ENCODE data around the gene CORO6. TPM values are rescaled to one million over a fixed set of nuclear protein-coding genes. Genes with fewer than 3 reads are reported as not detected.

The CORO6 gene
- total RNA-seq, 1 donor: 5.6 TPM

DNA sequence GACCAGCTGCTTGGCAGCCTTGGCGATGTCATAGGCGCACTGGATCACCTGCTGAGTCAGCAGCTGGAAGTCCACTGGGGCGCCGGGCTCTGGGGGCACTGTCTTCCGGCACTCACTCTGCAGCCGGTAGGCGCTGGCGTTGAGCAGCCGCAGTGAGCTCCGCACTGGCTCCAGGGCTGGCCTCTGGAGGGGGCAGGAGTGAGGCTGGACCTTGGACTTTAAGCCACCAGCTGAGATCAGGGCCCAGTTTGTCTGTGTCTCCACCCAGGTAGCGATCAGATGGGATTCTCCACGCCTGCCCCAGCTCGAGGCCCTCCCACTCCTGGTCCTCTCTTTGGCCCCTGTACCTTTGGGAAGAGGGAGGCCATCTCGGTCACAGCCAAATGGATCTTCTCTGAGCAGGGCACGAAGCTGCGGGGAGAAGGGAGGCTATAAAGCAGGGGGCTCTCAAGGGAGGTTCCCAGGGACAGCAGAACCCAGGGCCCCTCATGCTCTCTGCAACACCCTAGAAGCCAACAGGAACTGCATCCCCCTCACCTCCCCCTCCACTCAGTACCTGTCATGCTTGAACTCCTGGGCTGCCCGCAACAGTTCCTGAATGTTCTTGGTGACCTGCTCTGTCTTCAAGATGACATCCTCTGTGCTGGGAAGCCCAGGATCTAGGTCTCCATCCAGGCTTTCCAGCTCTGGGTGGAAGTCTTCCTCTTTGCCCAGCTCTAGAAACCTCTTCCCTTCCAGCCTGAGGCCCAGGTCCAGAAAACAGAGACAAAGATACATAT is 47.8 kb downstream of the CORO6 start:
- TF ChIP-seq, protein P1, sequence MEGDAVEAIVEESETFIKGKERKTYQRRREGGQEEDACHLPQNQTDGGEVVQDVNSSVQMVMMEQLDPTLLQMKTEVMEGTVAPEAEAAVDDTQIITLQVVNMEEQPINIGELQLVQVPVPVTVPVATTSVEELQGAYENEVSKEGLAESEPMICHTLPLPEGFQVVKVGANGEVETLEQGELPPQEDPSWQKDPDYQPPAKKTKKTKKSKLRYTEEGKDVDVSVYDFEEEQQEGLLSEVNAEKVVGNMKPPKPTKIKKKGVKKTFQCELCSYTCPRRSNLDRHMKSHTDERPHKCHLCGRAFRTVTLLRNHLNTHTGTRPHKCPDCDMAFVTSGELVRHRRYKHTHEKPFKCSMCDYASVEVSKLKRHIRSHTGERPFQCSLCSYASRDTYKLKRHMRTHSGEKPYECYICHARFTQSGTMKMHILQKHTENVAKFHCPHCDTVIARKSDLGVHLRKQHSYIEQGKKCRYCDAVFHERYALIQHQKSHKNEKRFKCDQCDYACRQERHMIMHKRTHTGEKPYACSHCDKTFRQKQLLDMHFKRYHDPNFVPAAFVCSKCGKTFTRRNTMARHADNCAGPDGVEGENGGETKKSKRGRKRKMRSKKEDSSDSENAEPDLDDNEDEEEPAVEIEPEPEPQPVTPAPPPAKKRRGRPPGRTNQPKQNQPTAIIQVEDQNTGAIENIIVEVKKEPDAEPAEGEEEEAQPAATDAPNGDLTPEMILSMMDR (IDR thresholded peaks at IDR 0.05; ENCODE audit: insufficient read depth, low read depth, low read length): no peak
- H3K4me3 ChIP-seq (ENCODE audit: low read depth, low read length): no peak overlapping the region
- no peak for DNase-seq (ENCODE audit: low read depth)

DNA sequence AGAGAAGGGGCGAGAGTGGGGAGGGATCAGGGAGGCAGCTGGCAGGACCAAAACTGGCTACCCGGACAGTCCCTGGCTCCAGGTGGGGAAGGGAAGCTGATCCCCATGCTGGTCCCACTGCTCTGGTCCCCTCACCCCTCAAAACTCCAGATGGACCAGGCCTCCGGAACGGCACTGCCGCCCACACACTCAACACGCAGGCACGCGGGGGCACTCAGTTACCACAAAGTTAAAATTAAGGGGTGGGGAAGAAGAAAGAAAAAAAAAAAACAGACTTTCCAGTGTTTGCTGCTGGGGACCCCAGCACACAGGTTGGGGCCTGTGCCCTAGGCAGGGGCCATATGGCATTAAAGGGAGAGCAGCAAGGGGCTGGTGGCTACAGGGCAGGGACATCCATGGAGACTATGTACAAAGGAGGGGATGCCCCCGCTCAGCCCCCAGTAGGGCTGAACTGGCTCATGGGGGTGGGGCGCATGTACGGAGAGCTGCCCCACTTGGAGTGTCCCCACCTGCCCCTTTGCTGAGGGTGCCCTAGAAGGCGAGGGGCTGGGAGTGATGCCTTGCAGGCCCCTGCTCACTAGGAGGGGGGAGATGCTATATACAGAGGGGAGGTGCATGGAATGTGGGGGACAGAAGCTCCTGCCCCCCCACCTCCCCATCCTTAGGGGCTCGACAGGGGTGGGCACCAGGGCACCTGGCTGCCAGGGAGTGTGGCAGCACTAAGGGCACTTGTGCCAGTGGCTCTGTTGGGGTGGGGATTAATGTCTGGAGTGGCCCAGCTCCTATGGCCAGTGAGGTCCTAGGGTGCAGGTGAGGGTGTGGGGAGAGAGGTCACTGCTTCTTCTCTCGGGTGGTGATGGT is 48.6 kb downstream of the CORO6 start:
- TF ChIP-seq, protein P1 (IDR thresholded peaks at IDR 0.05; ENCODE audit: insufficient read depth, low read depth, low read length): no peak
- no peak for DNase-seq (ENCODE audit: low read depth)
- no peak overlapping the region for H3K4me3 ChIP-seq (ENCODE audit: low read depth, low read length)

DNA sequence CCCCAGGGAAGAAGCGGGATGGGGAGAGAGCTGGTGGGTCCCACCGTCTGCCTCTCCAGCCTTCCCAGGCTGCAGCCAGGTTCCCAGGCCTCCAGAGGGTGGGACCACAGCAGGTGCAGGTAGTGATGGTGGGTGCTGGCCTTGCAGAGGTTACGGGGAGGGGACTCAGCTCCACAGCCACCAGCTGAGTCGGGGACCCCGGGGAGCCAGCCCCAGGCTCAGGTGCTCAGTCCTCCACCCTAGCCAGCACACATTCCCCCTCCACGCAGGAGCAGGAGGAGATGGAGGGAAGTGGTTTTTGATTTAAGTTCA is 49.2 kb downstream of the CORO6 start:
- TF ChIP-seq, protein P1 (IDR thresholded peaks at IDR 0.05; ENCODE audit: insufficient read depth, low read depth, low read length): no peak
- DNase-seq (ENCODE audit: low read depth): no peak
- no peak overlapping the region for H3K4me3 ChIP-seq (ENCODE audit: low read depth, low read length)

DNA sequence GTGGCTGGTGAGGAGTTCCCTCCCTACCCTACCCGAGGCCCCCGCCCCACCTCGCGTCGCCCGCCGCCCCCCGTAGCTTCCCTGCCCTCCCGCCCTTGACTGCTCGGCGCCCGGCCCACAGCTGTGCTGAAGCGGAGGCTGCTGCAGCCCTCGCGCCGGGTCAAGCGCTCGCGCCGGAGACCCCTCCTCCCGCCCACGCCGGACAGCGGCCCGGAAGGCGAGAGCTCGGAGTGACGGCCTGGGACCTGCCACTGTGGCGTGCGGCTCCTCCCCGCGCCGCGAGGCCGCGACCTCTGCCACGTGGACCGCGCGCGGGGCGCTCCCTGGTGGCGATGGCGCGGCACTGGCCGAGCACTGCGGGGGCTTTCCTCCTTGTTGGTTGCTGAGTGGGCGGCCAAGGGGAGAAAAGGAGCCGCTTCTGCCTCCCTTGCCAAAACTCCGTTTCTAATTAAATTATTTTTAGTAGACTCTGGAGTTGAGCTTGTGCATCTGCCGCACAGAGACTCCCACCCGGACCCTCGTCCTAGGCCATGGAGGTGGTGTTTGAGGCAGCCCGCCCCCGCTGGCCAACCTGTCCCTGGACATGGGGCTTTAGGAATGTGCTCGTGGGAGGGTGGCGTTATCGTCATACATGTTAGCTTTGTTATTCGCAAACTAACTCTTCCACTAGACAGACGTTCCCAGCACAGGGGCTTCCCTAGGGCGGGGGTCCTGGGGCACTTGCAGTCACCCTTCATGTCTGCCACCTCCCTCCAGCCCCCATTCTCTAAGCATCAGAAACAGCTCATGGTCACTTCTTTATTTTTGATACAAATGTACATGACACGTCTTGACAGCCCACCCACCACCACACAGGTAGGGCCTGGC is 49.8 kb downstream of the CORO6 start:
- H3K4me3 ChIP-seq (ENCODE audit: low read depth, low read length): peak overlapping the region; percentile 18
- DNase-seq (ENCODE audit: low read depth): peak; percentile 61

DNA sequence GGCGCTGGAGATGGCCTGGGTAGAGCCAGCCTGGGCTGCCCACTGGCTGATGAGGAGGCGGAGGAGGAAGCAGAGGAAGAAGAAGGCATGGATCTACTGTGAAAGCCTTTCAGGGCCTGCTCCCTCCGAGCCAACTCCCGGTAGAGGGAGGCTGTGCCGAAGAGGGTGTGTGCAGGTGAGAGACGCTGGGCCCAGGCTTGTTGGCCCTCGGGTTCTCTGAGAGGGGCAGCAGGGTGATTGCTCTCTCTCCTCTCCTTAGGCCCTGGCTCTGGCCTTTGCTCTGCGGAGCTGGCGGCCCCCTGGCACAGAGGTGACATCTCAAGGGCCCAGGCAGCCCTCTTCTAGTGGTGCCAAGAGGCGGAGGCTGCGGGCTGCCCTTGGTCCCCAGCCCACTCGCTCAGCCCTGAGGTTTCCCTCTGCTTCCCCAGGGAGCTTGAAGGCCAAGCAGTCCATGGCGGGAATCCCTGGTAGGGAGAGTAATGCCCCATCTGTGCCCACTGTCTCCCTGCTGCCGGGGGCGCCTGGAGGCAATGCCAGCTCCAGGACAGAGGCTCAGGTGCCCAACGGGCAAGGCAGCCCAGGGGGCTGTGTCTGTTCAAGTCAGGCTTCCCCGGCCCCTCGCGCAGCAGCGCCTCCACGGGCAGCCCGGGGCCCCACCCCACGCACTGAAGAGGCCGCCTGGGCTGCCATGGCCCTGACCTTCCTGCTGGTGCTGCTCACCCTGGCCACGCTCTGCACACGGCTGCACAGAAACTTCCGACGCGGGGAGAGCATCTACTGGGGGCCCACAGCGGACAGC is 50.6 kb downstream of the CORO6 start:
- DNase-seq (ENCODE audit: low read depth): no peak
- TF ChIP-seq, protein P1 (IDR thresholded peaks at IDR 0.05; ENCODE audit: insufficient read depth, low read depth, low read length): no peak
- no peak overlapping the region for H3K4me3 ChIP-seq (ENCODE audit: low read depth, low read length)

More for the DNA sequence above, 49.8 kb downstream of the CORO6 start:
- TF ChIP-seq, protein P1 (IDR thresholded peaks at IDR 0.05; ENCODE audit: insufficient read depth, low read depth, low read length): peak; percentile 64

DNA sequence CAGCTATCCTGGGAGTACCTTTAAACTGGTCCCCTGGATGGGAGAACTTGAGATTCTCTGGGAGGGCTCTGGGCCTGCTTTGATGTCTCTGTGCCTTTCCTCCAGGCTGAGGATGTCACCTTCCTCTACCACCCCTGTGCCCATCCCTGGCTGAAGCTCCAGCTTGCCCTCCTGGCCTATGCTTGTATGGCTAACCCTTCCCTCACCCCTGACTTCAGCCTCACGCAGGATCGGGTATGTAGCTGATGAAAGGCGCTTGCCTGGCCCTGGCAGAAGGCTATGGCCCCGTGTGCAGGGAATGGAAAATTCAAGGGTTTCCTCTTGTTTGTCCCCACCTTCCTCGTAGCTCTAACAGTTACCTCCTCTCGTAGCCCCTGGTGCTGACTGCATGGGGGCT is 51.2 kb downstream of the CORO6 start:
- no peak for DNase-seq (ENCODE audit: low read depth)
- TF ChIP-seq, protein P1 (IDR thresholded peaks at IDR 0.05; ENCODE audit: insufficient read depth, low read depth, low read length): no peak

More for the DNA sequence above, 51.2 kb downstream of the CORO6 start:
- H3K4me3 ChIP-seq (ENCODE audit: low read depth, low read length): no peak overlapping the region

All from fibroblast of villous mesenchyme (primary cell).